GM18526 (cell line): ENCODE measurements around the gene SLC13A4.

Experiments used
- POLR2A ChIP-seq: IDR thresholded peaks from 3 replicates; pipeline ENCODE4 v1.6.1; 2011; ENCODE audit not compliant: insufficient read length; ENCODE audit errors: extremely low read depth

Gene SLC13A4

DNA sequence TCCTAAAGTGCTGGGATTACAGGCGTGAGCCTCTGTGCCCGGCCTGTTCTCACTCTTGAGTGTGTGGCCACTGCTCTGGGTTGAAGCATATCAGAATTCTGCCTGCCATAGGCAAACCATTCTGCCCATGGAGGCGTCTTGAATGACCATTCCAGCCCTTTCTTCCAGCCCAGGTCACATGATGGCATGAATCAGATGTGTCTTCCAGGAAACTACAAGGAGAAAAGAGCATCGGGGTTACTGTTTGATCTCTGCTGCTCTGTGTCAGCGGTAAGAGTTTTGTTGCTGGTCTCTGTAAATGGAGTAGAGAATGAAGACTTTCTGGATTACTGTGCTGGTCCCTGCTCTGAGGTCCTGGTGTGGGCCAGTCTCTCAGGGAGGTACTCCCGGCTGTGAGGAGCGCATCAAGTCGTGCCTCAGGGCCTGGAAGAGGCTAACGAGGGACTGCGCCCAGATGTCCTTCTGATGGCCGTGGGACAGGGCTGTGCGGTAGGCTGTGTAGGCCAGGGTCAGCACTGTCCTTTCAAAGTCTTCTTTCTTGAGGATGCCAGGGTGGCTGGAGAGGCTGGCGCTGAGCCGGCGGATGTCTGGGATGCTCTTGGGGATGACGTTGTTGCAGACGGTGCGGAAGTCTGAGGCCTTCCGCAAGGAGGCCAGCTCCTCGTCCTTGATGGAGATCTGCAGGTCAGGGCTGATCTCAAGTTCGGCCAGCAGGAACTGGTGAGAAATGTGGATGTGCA lies 5.8 kb upstream of the SLC13A4 start:
- no peak for TF ChIP-seq POLR2A

DNA sequence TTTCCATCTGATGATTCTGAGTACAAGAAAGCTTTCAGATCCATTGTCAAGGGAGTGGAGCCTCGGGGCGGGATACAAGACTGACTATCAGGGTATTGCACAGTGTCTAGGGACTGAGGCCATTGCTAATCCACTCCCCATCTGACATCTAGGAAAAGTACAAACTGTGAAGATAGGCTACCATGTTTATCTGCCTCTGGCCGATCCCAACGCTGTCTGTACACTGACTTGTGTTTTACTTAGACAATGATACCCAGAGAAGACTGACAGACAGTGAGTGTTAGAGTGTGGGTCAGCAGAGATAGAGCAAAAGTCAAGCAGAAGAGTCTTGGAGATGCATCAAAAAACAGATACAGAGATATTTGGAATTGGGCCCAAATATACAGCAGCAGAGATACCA lies 3.1 kb upstream of the SLC13A4 start:
- no peak for TF ChIP-seq POLR2A

DNA sequence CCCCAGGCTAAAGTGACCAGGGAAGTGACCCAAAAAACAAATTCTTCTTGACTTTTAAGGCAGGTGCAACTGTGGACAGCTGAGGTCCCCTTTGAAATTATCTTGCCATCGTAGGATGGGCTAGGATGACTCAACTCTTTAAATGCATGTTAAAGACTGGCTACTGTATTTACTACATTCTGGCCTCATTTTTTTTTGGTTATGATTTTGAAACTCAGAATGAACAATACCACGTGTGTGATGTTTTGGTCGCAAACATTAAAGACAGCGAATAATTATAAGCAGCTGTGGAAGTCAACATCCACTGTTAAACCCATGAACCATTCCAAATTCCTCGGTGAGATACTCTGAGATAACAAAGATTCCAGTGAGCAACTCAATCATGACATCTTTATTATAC lies 1.2 kb upstream of the SLC13A4 start:
- TF ChIP-seq POLR2A: no peak

DNA sequence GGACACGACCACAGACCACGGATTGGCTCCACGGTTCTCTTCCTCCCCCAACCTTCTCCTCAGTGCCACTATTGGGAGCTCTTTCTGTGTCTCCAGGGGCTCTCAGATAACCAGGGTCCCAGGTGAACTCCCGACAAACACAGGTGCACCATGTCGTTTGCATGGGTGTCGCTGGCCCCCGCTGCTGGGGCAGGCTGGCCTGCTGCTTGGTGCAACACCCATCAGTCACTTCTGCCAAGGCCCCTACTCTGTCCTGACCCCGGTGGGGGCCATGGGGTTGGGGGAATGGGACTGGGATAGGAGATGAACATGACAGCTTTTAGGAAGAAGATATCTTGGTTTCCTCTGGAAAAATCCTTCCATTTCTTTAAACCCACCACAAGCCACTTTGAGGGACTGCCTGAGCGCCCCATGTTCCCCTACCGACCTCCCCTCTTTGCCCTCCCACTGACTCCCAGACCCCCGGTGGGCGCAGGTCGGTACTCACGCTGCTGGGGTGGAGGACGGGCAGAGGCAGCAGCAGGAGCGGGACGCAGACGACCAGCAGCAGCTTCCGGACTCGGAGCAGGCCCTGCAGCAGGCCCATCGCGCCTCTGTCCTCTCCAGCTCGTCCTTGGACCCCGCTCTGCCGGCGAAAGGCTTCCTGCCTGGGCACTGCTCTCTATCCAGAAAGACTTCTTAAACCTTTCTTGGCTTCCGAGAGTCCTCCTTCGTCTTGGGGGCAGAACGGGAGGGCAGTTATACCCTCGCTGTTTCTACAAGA lies 894 bp downstream of the SLC13A4 start:
- no peak for TF ChIP-seq POLR2A

DNA sequence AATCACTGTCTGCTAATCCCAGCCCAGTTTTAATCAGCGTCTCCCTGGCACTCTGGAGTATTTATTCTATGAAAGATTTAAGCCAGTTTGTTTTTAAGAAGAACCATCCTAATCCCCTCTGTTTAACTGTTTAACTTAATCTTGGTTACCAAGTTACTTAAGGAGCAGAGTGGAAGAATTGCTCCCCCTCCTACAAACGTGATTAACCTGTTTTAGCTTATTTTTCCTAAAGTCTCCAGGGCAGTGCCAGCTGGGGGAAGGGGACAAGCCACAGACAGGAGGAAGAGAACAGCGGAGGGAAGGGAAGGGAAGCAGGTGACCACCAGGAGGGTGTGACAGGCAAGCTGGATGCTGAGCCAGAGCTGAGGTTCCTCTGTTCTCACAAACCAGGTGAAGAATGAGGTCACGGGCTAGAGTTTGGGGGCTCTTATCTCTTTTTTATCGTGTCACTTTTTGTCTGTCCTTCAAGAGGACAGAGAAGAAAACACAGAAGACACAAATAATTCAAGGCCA lies 1.7 kb downstream of the SLC13A4 start:
- TF ChIP-seq POLR2A: no peak

DNA sequence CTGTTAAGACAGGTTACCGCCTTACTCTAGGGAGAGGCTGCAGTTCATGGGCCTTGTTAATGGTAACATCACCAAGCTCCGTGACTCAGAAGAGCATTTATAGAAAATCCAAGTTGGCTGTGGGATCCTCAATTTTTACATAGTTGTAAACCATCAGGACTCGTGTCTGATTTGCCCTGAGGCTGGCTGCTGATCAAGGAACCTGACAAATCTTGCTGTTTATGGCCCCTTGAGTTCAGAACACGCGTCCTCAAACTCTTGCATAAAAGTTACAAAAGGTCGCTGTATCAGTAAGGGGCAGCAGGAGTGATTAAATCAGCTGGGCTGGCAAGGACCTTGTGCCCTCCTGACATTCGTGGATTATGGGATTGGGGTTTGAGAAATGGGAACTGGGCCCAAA lies 4.6 kb downstream of the SLC13A4 start:
- TF ChIP-seq POLR2A: no peak

DNA sequence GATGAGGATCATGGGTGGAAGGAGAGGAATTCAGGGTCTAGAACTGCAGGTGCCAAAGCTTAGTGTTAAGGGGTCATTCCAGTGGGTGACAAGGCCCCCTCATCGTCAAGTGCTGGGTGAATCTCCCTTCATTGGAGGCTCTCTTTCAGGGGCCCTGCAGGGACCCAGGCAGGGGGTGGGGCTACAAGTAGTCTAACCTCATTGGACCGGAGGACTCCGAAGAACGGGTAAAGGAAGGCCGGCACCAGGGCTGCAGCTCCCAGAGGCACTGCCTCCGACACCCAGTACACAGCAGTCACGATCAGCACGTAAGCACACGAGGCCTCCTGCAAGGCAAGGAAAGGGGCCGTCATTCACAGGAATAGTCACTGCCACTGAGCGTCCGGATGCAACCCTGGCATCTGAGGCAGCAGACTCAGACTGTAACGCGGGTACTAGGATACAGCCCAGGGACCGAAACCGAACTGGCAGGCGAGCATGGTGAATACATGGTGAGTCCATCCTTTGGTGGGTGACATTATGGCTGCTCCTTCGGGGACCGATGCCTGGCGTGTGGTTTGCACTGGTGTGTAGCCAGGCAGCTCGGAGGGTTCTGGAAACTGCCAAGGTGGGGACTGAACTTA lies 6.7 kb downstream of the SLC13A4 start:
- TF ChIP-seq POLR2A: no peak

DNA sequence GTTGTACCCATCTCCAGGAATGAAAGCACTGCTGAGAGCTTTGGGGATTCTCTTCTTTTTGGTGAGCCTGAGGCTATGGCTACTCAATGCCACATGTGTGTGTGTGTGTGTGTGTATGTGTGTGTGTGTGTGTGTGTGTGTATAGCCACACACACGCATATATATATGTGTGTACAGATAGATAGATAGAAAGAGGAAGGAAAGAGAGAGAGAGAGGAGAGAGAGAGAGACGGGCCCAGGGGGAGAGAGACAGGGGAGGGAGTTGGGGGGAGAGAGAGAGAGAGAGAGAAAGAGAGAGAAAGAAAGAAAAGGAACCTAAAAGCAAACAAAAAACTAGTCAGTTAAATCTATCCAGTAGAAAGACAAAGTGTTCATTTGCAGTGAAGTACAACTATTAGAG lies 8.3 kb downstream of the SLC13A4 start:
- no peak for TF ChIP-seq POLR2A

DNA sequence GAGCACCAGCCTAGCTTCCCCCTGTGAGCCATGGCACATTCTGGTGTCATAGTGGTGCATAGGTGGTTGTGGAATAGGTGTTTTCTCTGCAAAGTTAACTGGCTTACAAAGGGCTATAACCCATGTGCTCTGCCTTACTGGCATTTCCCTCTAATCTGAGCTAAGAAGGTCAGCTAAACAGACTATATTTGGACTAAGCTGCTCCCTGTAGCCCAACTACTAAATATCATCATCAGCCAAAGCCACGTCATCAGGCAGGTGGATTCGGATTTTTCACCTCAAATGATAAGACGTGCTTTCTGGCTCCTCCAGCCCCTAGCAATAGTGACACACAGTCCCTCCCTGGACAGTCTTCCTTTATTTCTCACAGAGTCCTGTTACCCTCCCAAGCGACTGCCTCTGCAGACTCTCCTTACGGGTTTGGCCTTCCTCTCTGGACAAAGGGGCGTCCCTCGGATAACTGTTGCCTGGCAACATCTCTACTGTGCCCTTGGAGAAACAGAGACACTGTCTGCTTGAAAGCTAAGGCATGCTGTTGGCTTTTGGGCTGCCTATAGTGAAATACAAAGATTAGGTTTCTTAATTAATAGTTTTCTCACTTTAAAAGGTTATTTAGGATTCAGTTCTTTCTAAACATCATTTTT lies 9.1 kb downstream of the SLC13A4 start:
- TF ChIP-seq POLR2A: no peak

DNA sequence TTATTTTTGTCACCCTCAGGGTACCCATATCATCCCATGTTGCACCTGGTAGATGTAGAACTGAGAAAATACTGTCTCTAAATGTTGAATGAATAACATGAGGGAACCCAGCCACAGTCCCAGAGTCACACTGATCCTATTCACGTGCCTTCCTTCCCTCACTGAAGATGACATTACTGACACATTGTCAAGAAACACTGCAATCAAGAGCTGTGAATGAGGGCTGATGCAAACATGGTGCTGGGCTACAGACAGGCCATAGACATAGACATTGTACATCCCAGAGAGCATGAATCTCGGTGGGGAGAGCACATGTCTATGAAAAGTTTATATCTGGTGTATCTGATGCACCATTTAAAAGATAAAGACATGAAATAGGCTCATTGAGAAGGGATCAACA lies 9.8 kb downstream of the SLC13A4 start:
- TF ChIP-seq POLR2A: no peak

DNA sequence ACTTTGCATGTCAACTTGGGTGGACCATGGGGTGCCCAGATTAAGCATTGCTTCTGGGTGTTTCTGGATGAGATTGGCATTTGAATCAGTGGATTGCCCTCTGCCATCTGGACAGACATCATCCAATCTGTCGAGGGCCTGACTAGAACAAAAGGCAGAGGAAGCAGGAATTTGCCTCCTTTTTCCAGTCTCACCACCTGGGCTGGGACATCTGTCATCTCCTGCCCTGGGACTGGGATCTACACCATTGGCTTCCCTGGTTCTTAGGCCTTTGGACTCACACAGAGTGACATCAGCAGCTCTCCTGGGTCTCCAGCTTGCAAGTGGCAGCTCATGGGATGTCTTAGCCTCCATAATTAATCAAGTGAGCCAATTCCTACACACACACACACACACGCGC lies 10.3 kb downstream of the SLC13A4 start:
- TF ChIP-seq POLR2A: no peak

DNA sequence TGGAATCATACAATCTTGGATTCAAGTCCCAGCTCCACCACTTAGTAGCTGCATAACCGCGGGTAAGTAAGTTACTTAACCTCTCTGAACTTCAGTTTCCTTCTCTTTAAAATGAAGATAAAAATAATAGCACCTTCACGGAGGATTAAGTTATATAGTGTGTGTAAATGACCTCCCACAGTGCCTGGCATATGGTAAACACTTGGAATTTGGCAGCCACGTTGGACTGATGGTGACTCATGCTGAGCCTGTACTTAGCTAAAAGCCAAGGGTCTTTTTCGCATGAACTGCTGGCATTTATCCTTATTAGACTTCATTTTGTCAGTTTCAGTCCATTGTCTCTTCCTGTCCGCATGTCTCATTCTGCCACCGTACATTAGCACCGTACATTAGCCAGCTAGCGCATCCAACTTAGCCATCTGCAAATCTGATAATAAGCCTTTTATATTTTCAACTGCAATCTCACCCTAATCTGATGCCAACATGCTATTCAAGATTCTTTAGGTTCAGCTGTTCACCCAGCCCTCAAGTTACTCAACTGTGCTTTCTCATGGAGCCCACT lies 11.2 kb downstream of the SLC13A4 start:
- no peak for TF ChIP-seq POLR2A

DNA sequence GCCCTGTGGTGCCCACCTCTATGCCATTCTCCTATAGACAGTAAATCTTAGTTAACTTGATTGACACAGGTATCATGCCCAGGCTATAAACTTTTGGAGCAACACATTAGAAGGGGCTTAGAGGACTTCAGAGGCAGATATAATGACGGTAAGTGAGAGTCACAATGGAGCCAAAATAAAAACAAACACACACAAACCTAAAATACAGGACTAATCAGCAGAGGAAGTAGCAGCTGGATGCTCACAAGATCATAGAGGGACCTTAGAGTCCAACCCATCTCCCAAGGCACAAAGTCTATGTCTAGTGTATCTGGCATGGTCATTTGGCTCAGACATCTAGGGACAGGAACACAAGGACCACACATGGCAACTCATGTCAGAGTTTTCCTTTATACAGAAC lies 12.3 kb downstream of the SLC13A4 start:
- no peak for TF ChIP-seq POLR2A

DNA sequence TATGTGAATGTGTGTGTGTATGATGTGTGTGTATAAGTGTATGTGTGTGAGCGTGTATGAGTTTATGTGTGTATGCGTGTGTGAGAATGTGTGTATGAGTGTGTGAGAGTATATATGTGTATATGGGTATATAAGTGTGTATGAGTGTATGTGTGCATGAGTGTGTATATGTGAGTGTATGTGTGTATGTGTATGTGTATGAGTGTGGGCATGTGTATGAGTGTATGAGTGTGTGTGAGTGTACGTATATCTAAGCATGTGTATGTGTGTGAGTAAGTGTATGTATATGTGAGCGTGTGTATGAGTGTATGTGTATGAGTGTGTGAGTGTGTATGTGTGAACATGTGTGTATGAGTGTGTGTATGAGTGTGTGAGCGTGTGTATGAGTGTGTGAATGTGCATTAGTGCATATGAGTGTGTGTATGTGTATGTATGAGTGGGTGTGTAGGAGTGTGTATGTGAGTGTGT lies 12.9 kb downstream of the SLC13A4 start:
- TF ChIP-seq POLR2A: no peak

DNA sequence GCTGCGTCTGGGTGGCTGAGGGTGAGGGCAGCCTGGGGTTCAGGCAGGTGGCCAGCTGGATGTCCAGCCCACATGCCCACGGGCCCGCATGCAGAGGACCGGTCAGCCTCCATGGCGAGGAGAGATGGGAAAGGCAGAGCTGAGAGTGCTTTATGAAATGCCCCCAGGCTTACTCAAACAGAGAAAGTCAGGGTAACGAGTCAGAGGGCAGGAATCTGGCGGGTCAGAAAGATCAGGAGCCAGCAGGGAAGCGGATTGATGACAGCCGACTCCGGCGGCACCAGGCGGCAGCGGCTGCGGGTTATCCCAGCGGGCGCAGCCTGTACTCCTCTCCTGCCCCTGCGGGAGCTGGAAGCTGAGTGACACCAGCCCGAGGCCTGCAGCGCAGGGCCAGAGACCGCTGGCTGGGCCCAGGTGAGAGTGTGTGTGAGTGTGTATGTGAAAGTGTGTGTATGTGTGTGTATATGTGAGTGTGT lies 13.4 kb downstream of the SLC13A4 start:
- no peak for TF ChIP-seq POLR2A
